ENCODE results near the gene OLR1.

OLR1 gene

GRCh38 chr12:10115890-10116289, 56.0 kb downstream of the OLR1 start:
- Histone ChIP-seq H3K4me1 (ENCODE audit: low read length) (no peaks in the 10 kb centered on the region), H2AFZ (ENCODE audit: low read depth, low read length) (no peak overlapping the region), H3K4me2 (ENCODE audit: low read length) (no peak overlapping the region), H3K79me2 (ENCODE audit: low read length) (no peaks in the 10 kb centered on the region), H3K36me3 (replicated peaks; ENCODE audit: low read depth, low read length) (peaks cover 3% of the 10 kb centered on the region), H3K9me3 (ENCODE audit: insufficient read depth, low read length) (0 out of 2 replicates have a peak, but pooled peaks cover 3% of the 10 kb centered on the region), H3K27ac (ENCODE audit: low read length) (no peak overlapping the region), H4K20me1 (ENCODE audit: insufficient read depth, low read length) (no peaks in the 10 kb centered on the region), H3K9ac (ENCODE audit: low read length) (no peak overlapping the region), H3K4me3 (ENCODE audit: low read length) (no peak overlapping the region), H3K27me3 (ENCODE audit: low read depth, low read length) (no peaks in the 10 kb centered on the region; the same call in 1 of the 2 replicates)
- TF ChIP-seq CTCF (IDR thresholded peaks at IDR 0.05; ENCODE audit: low read depth, low read length) (no peak), EZH2phosphoT487 (IDR thresholded peaks at IDR 0.05; ENCODE audit: low read depth) (no peak)

GRCh38 chr12:10115311-10115710, 56.6 kb downstream of the OLR1 start:
- Histone ChIP-seq H3K4me1 (ENCODE audit: low read length) (no peaks in the 10 kb centered on the region), H3K36me3 (replicated peaks; ENCODE audit: low read depth, low read length) (peaks cover 3% of the 10 kb centered on the region), H2AFZ (ENCODE audit: low read depth, low read length) (no peak overlapping the region), H3K9ac (ENCODE audit: low read length) (no peak overlapping the region), H3K9me3 (ENCODE audit: insufficient read depth, low read length) (0 out of 2 replicates have a peak, but pooled peaks cover 3% of the 10 kb centered on the region), H4K20me1 (ENCODE audit: insufficient read depth, low read length) (no peaks in the 10 kb centered on the region), H3K4me2 (ENCODE audit: low read length) (no peak overlapping the region), H3K27me3 (ENCODE audit: low read depth, low read length) (no peaks in the 10 kb centered on the region; the same call in 1 of the 2 replicates), H3K79me2 (ENCODE audit: low read length) (no peaks in the 10 kb centered on the region), H3K4me3 (ENCODE audit: low read length) (no peak overlapping the region), H3K27ac (ENCODE audit: low read length) (no peak overlapping the region)
- TF ChIP-seq CTCF (IDR thresholded peaks at IDR 0.05; ENCODE audit: low read depth, low read length): no peak
- TF ChIP-seq EZH2phosphoT487 (IDR thresholded peaks at IDR 0.05; ENCODE audit: low read depth): no peak

- no peaks in the 10 kb centered on the region for H3K79me2 ChIP-seq (ENCODE audit: low read length)
- H3K4me2 ChIP-seq (ENCODE audit: low read length): no peak overlapping the region
- no peaks in the 10 kb centered on the region for H3K36me3 ChIP-seq (replicated peaks; ENCODE audit: low read depth, low read length)
- TF ChIP-seq EZH2phosphoT487 (IDR thresholded peaks at IDR 0.05; ENCODE audit: low read depth): no peak
- no peaks in the 10 kb centered on the region for H3K27me3 ChIP-seq (ENCODE audit: low read depth, low read length)
- H4K20me1 ChIP-seq (ENCODE audit: insufficient read depth, low read length): no peaks in the 10 kb centered on the region
- H3K9ac ChIP-seq (ENCODE audit: low read length): no peak overlapping the region
- H3K9me3 ChIP-seq (ENCODE audit: insufficient read depth, low read length): no peaks in the 10 kb centered on the region
- no peak overlapping the region for H2AFZ ChIP-seq (ENCODE audit: low read depth, low read length)
- no peak overlapping the region for H3K4me3 ChIP-seq (ENCODE audit: low read length)
- no peaks in the 10 kb centered on the region for H3K4me1 ChIP-seq (ENCODE audit: low read length)
- H3K27ac ChIP-seq (ENCODE audit: low read length): no peak overlapping the region
Observed at GRCh38 chr12:10113920-10114319, 58.0 kb downstream of the OLR1 start.

- Histone ChIP-seq H3K27ac (ENCODE audit: low read length) (no peak overlapping the region), H3K9me3 (ENCODE audit: insufficient read depth, low read length) (no peaks in the 10 kb centered on the region), H2AFZ (ENCODE audit: low read depth, low read length) (no peak overlapping the region), H3K27me3 (ENCODE audit: low read depth, low read length) (no peaks in the 10 kb centered on the region), H3K4me1 (ENCODE audit: low read length) (no peaks in the 10 kb centered on the region), H3K9ac (ENCODE audit: low read length) (no peak overlapping the region), H3K4me3 (ENCODE audit: low read length) (no peak overlapping the region), H4K20me1 (ENCODE audit: insufficient read depth, low read length) (no peaks in the 10 kb centered on the region), H3K36me3 (replicated peaks; ENCODE audit: low read depth, low read length) (no peaks in the 10 kb centered on the region), H3K4me2 (ENCODE audit: low read length) (no peak overlapping the region), H3K79me2 (ENCODE audit: low read length) (no peaks in the 10 kb centered on the region)
- TF ChIP-seq EZH2phosphoT487 (IDR thresholded peaks at IDR 0.05; ENCODE audit: low read depth): no peak
- no peak for TF ChIP-seq CTCF (IDR thresholded peaks at IDR 0.05; ENCODE audit: low read depth, low read length)
Observed at GRCh38 chr12:10113075-10113474, 58.9 kb downstream of the OLR1 start.

GRCh38 chr12:10111451-10111850, 60.5 kb downstream of the OLR1 start:
- no peak overlapping the region for H3K4me2 ChIP-seq (ENCODE audit: low read length)
- TF ChIP-seq CTCF (IDR thresholded peaks at IDR 0.05; ENCODE audit: low read depth, low read length): no peak
- no peak for TF ChIP-seq EZH2phosphoT487 (IDR thresholded peaks at IDR 0.05; ENCODE audit: low read depth)

More at GRCh38 chr12:10111451-10111850, 60.5 kb downstream of the OLR1 start:
- Histone ChIP-seq H3K79me2 (ENCODE audit: low read length) (no peaks in the 10 kb centered on the region), H3K4me3 (ENCODE audit: low read length) (no peak overlapping the region), H3K36me3 (replicated peaks; ENCODE audit: low read depth, low read length) (no peaks in the 10 kb centered on the region), H3K9me3 (ENCODE audit: insufficient read depth, low read length) (no peaks in the 10 kb centered on the region), H3K4me1 (ENCODE audit: low read length) (no peaks in the 10 kb centered on the region), H4K20me1 (ENCODE audit: insufficient read depth, low read length) (no peaks in the 10 kb centered on the region), H2AFZ (ENCODE audit: low read depth, low read length) (no peak overlapping the region), H3K9ac (ENCODE audit: low read length) (no peak overlapping the region), H3K27me3 (ENCODE audit: low read depth, low read length) (no peaks in the 10 kb centered on the region), H3K27ac (ENCODE audit: low read length) (no peak overlapping the region)
